HepG2 (cell line): ENCODE results near the gene GLO1.

Experiments
- YY1 ChIP-seq: IDR thresholded peaks from 2 replicates; pipeline ENCODE4 v1.6.1; 2011; ENCODE audit warnings: low read length, low read depth, moderate library complexity, mild to moderate bottlenecking; ENCODE audit not compliant: insufficient read depth, insufficient replicate concordance
- ZNF160 ChIP-seq: sonication (generic); formaldehyde crosslinking; IDR thresholded peaks from 2 replicates; pipeline ENCODE4 v1.8.0; 2022; ENCODE audit warnings: mild to moderate bottlenecking, inconsistent platforms, missing genetic modification reagents
- ZNF83 ChIP-seq: sonication (generic); formaldehyde crosslinking; IDR thresholded peaks from 2 replicates; pipeline ENCODE4 v1.4.0; 2020; ENCODE audit warnings: missing genetic modification reagents, mild to moderate bottlenecking, borderline replicate concordance
- TF ChIP-seq, protein P1 (sequence below): sonication (generic); formaldehyde crosslinking; IDR thresholded peaks from 2 replicates; pipeline ENCODE4 v1.8.1; 2023; ENCODE audit warnings: missing genetic modification reagents, inconsistent platforms, borderline replicate concordance

DNA sequence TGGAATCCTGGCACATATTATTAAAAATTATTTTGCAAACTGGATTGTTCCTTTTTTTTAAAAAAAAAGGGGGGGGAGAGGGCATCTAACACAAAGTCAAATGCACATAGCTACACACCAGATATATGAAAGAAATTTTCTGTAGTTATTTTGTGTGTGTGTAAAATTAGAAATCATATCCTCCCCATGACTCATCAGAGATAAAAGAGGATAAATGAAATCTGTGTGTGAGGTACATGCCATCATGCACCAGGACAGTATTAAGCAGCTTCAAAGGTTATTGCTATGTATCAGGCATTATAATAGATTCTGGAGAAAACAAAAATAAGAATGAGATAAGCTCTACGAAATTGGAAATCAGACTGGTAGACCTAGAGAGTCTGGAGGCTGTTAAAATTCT lies 68.4 kb downstream of the GLO1 start:
- no peak for TF ChIP-seq ZNF160 (CRISPR knock-in tag)
- TF ChIP-seq, protein P1, sequence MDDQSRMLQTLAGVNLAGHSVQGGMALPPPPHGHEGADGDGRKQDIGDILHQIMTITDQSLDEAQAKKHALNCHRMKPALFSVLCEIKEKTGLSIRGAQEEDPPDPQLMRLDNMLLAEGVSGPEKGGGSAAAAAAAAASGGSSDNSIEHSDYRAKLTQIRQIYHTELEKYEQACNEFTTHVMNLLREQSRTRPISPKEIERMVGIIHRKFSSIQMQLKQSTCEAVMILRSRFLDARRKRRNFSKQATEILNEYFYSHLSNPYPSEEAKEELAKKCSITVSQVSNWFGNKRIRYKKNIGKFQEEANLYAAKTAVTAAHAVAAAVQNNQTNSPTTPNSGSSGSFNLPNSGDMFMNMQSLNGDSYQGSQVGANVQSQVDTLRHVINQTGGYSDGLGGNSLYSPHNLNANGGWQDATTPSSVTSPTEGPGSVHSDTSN (CRISPR knock-in tag), result no peak
- no peak for TF ChIP-seq ZNF83
- TF ChIP-seq YY1, result no peak
